ENCODE results near the gene C9orf40.

Gene C9orf40

GRCh38 chr9:74949859-74950855 lies 2.6 kb downstream of the C9orf40 start:
- TF ChIP-seq MAX (IDR thresholded peaks at IDR 0.05; ENCODE audit: low read depth, low read length) (no peak), POLR2A (IDR thresholded peaks at IDR 0.05; ENCODE audit: extremely low read depth, insufficient read length) (no peak), MYC (IDR thresholded peaks at IDR 0.05; ENCODE audit: low read depth, low read length) (no peak), CTCF (IDR thresholded peaks at IDR 0.05; ENCODE audit: low read depth, low read length) (no peak)
- DNase-seq (ENCODE audit: low read depth) = no peak
- no peak overlapping the region for H3K4me3 ChIP-seq (ENCODE audit: low read depth, low read length)

GRCh38 chr9:74948937-74949336 lies 3.8 kb downstream of the C9orf40 start:
- TF ChIP-seq MYC (IDR thresholded peaks at IDR 0.05; ENCODE audit: low read depth, low read length) (no peak), MAX (IDR thresholded peaks at IDR 0.05; ENCODE audit: low read depth, low read length) (no peak), CTCF (IDR thresholded peaks at IDR 0.05; ENCODE audit: low read depth, low read length) (no peak), POLR2A (IDR thresholded peaks at IDR 0.05; ENCODE audit: extremely low read depth, insufficient read length) (no peak)
- H3K4me3 ChIP-seq (ENCODE audit: low read depth, low read length) = no peak overlapping the region
- DNase-seq (ENCODE audit: low read depth) = no peak

GRCh38 chr9:74946686-74947085 lies 6.0 kb downstream of the C9orf40 start:
- TF ChIP-seq MYC (IDR thresholded peaks at IDR 0.05; ENCODE audit: low read depth, low read length) = no peak
- no peak for TF ChIP-seq POLR2A (IDR thresholded peaks at IDR 0.05; ENCODE audit: extremely low read depth, insufficient read length)
- no peak for TF ChIP-seq CTCF (IDR thresholded peaks at IDR 0.05; ENCODE audit: low read depth, low read length)
- no peak for TF ChIP-seq MAX (IDR thresholded peaks at IDR 0.05; ENCODE audit: low read depth, low read length)
- no peak for DNase-seq (ENCODE audit: low read depth)
- no peak overlapping the region for H3K4me3 ChIP-seq (ENCODE audit: low read depth, low read length)

- DNase-seq (ENCODE audit: low read depth) = peak; percentile 40
- TF ChIP-seq MAX (IDR thresholded peaks at IDR 0.05; ENCODE audit: low read depth, low read length) (no peak), CTCF (IDR thresholded peaks at IDR 0.05; ENCODE audit: low read depth, low read length) (no peak), POLR2A (IDR thresholded peaks at IDR 0.05; ENCODE audit: extremely low read depth, insufficient read length) (no peak)
- no peak overlapping the region for H3K4me3 ChIP-seq (ENCODE audit: low read depth, low read length)
These were observed 9.9 kb downstream of the C9orf40 start for GRCh38 chr9:74942801-74943200.

GRCh38 chr9:74940600-74940999 lies 12.1 kb downstream of the C9orf40 start:
- H3K4me3 ChIP-seq (ENCODE audit: low read depth, low read length) = no peak overlapping the region
- no peak for TF ChIP-seq MAX (IDR thresholded peaks at IDR 0.05; ENCODE audit: low read depth, low read length)
- no peak for TF ChIP-seq POLR2A (IDR thresholded peaks at IDR 0.05; ENCODE audit: extremely low read depth, insufficient read length)
- TF ChIP-seq CTCF (IDR thresholded peaks at IDR 0.05; ENCODE audit: low read depth, low read length) = no peak
- TF ChIP-seq MYC (IDR thresholded peaks at IDR 0.05; ENCODE audit: low read depth, low read length) = no peak
- DNase-seq (ENCODE audit: low read depth) = no peak
